ENCODE data around the gene SSBP4.
A peak's percentile ranks its signal among the peaks of the same experiment; 100 is the strongest.
"Not testable (repeated sequence)": the region's sequence is repeated elsewhere in the genome, so short reads cannot be mapped to it uniquely, and the experiment has no call there.

The SSBP4 gene

GRCh38 chr19:18393836-18394235, 25.4 kb upstream of the SSBP4 start:
- DNase-seq (ENCODE audit: low spot score): no peak

- no peak for DNase-seq (ENCODE audit: low spot score)
Observed at GRCh38 chr19:18396471-18397241, 22.5 kb upstream of the SSBP4 start.

GRCh38 chr19:18397242-18398202, 21.7 kb upstream of the SSBP4 start, which contains the start of gene LRRC25:
TSS of gene LRRC25 (minus strand) at chr19:18397622. CDS start at chr19:18396963, 659 bp downstream.
- DNase-seq (ENCODE audit: low spot score): no peak

GRCh38 chr19:18399008-18399407, 20.2 kb upstream of the SSBP4 start:
- peak; percentile 70 for DNase-seq (ENCODE audit: low spot score)

- peak; percentile 55 for DNase-seq (ENCODE audit: low spot score)
Observed at GRCh38 chr19:18401580-18402112, 17.6 kb upstream of the SSBP4 start.

GRCh38 chr19:18402455-18403248, 16.5 kb upstream of the SSBP4 start:
- not testable (repeated sequence) for DNase-seq (ENCODE audit: low spot score)

GRCh38 chr19:18405754-18406153, 13.4 kb upstream of the SSBP4 start:
- DNase-seq (ENCODE audit: low spot score): not testable (repeated sequence)

- DNase-seq (ENCODE audit: low spot score): no peak
Observed at GRCh38 chr19:18406749-18407148, 12.4 kb upstream of the SSBP4 start.

GRCh38 chr19:18408053-18408476, 11.1 kb upstream of the SSBP4 start:
- DNase-seq (ENCODE audit: low spot score): no peak

- no peak for DNase-seq (ENCODE audit: low spot score)
Observed at GRCh38 chr19:18412610-18413239, 6.5 kb upstream of the SSBP4 start.

- DNase-seq (ENCODE audit: low spot score): peak; percentile 15
Observed at GRCh38 chr19:18414504-18415177, 4.6 kb upstream of the SSBP4 start.

- peak; percentile 67 for DNase-seq (ENCODE audit: low spot score)
Observed at GRCh38 chr19:18415178-18415867, 3.9 kb upstream of the SSBP4 start.

- DNase-seq (ENCODE audit: low spot score): peak; percentile 88
Observed at GRCh38 chr19:18416778-18417249, 2.4 kb upstream of the SSBP4 start.

GRCh38 chr19:18417250-18418028, 1.8 kb upstream of the SSBP4 start:
- peak; percentile 69 for DNase-seq (ENCODE audit: low spot score)

GRCh38 chr19:18418029-18418482, 1.1 kb upstream of the SSBP4 start:
- DNase-seq (ENCODE audit: low spot score): no peak

GRCh38 chr19:18418483-18419194, 559 bp upstream of the SSBP4 start:
- no peak for DNase-seq (ENCODE audit: low spot score)

GRCh38 chr19:18419699-18420460, 682 bp downstream of the SSBP4 start:
- no peak for DNase-seq (ENCODE audit: low spot score)
